Measurements from ENCODE around the gene NCR3LG1. TPM values are rescaled to one million over a fixed set of nuclear protein-coding genes. Genes with fewer than 3 reads are reported as not detected.
A peak's percentile ranks its signal among the peaks of the same experiment; 100 is the strongest.

NCR3LG1 gene
- total and polyA plus RNA-seq, 4 donors = 0.94 to 5.8 (median 2.2) TPM

DNA sequence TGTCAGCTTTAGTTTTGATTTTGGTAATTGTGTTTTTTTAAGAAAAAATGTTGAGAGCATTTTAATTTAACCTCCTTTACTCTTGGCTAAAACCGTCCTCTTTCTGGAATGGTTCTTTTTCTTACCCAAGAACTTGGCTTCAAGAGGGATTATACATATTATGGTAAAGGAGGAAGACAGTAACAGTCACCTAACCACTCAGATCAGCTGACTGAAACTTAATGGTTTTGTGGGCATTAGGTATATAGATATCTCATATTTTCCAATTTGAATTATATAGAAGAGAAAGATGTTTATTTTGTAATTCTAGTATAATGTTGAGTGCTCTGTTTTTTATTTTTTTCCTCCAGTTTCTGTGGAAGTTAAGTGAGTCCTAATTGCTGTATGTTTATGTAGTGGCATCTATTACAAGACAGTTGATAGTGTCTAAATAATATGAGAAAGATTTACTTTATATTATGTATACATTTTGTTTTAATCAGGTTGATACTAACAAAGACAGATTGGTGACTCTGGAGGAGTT lies 36.6 kb upstream of the NCR3LG1 start:
- H3K36me3 ChIP-seq (ENCODE audit: control insufficient read depth in 4 of 4, insufficient read depth in 4 of 4, low read length in 4 of 4) = peaks cover 0 to 24% (median 10%) of the 10 kb centered on the region in 4 donors
- H3K9me3 ChIP-seq (ENCODE audit: control insufficient read depth in 4 of 4, insufficient read depth in 3 of 4, low read length in 3 of 4) = no peaks in the 10 kb centered on the region
- H3K27ac ChIP-seq (ENCODE audit: low read depth in 1 of 2, low read length in 1 of 2) = no peak overlapping the region
- no peak overlapping the region for H3K9ac ChIP-seq (ENCODE audit: insufficient read depth in 1 of 2, low read length in 2 of 2)
- H3K27me3 ChIP-seq (ENCODE audit: control insufficient read depth in 3 of 3, insufficient read depth in 3 of 3, low read length in 2 of 3) = no peaks in the 10 kb centered on the region
- ATAC-seq (ENCODE audit: insufficient read depth, low FRiP score) (no peak), DNase-seq (no peak)
- H3K4me3 ChIP-seq = no peak overlapping the region
- H3K4me1 ChIP-seq (ENCODE audit: control insufficient read depth in 5 of 5, insufficient read depth in 5 of 5, low read length in 5 of 5) = no peaks in the 10 kb centered on the region
- TF ChIP-seq, protein P1, sequence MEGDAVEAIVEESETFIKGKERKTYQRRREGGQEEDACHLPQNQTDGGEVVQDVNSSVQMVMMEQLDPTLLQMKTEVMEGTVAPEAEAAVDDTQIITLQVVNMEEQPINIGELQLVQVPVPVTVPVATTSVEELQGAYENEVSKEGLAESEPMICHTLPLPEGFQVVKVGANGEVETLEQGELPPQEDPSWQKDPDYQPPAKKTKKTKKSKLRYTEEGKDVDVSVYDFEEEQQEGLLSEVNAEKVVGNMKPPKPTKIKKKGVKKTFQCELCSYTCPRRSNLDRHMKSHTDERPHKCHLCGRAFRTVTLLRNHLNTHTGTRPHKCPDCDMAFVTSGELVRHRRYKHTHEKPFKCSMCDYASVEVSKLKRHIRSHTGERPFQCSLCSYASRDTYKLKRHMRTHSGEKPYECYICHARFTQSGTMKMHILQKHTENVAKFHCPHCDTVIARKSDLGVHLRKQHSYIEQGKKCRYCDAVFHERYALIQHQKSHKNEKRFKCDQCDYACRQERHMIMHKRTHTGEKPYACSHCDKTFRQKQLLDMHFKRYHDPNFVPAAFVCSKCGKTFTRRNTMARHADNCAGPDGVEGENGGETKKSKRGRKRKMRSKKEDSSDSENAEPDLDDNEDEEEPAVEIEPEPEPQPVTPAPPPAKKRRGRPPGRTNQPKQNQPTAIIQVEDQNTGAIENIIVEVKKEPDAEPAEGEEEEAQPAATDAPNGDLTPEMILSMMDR (IDR thresholded peaks at IDR 0.05; ENCODE audit: control extremely low read depth, extremely low read depth) = no peak
- WGBS, 2 donors = 67 to 68% methylated on average over 1 of the region's 1 CpG

DNA sequence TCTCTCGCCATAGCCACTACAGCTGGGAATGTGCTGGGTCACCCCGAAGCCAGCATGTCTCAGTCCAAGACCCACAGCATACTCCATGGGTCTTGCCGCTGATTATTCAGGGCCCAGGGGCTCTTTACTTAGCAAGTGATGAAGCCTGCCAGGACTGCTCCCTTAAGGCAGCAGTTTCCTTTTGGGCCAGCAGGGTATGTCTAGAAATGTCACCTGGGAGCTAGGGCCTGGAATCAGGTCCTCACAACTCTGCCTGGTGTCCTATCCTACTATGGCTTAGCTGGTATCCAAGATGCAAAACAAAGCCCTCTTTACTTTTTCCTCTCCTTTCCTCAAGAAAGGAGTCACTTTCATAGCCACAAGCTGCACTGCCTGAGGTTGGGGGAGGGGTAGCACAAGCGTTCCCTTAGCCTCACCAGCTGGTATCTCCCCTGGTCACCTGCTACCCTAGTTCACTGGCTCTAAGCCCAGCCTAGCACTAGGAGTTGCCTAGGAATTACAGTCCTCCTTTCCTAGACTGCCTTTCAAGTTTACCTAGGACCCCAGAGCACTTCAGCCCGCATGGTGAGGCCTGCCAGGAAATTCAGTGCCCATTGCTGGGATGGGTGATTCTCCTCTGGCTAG lies 22.6 kb upstream of the NCR3LG1 start:
- 97% methylated on average over 5 of the region's 5 CpGs for WGBS, 2 donors
- no peaks in the 10 kb centered on the region for H3K9me3 ChIP-seq (ENCODE audit: control insufficient read depth in 4 of 4, insufficient read depth in 3 of 4, low read length in 3 of 4)
- H3K4me3 ChIP-seq = no peak overlapping the region
- H3K27me3 ChIP-seq (ENCODE audit: control insufficient read depth in 3 of 3, insufficient read depth in 3 of 3, low read length in 2 of 3) = no peaks in the 10 kb centered on the region
- TF ChIP-seq, protein P1 (IDR thresholded peaks at IDR 0.05; ENCODE audit: control extremely low read depth, extremely low read depth) = no peak
- DNase-seq (peak in 1 of 3 donors; percentile 10), ATAC-seq (ENCODE audit: insufficient read depth, low FRiP score) (no peak)
- H3K36me3 ChIP-seq (ENCODE audit: control insufficient read depth in 4 of 4, insufficient read depth in 4 of 4, low read length in 4 of 4) = peaks cover 8 to 31% (median 15%) of the 10 kb centered on the region in 4 donors
- H3K27ac ChIP-seq (ENCODE audit: low read depth in 1 of 2, low read length in 1 of 2) = no peak overlapping the region
- no peak overlapping the region for H3K9ac ChIP-seq (ENCODE audit: insufficient read depth in 1 of 2, low read length in 2 of 2)
- peaks cover 0 to 3% (median 0%) of the 10 kb centered on the region in 5 donors for H3K4me1 ChIP-seq (ENCODE audit: control insufficient read depth in 5 of 5, insufficient read depth in 5 of 5, low read length in 5 of 5)

DNA sequence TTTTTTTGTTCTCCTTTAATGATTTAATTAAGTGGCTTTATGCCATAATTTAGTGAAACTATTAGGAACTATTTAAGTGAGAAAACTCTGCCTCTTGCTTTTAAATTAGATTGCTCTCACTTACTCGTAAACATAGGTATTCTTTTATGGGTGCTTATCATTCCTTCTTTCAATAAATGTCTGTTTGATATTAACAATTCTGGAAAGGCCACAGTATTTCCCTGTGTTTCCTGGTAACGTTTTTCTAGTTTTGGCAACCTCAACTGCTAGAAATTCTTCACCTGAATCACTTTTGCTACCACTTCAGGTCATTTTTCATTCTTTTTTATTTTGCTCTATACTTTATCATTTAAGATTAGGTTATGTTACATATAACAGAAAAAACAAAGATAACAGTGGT lies 19.9 kb upstream of the NCR3LG1 start:
- no peak for DNase-seq
- Histone ChIP-seq H3K9me3 (ENCODE audit: control insufficient read depth in 4 of 4, insufficient read depth in 3 of 4, low read length in 3 of 4) (no peaks in the 10 kb centered on the region), H3K4me1 (ENCODE audit: control insufficient read depth in 5 of 5, insufficient read depth in 5 of 5, low read length in 5 of 5) (peaks cover 0 to 3% (median 0%) of the 10 kb centered on the region in 5 donors), H3K9ac (ENCODE audit: insufficient read depth in 1 of 2, low read length in 2 of 2) (no peak overlapping the region), H3K36me3 (ENCODE audit: control insufficient read depth in 4 of 4, insufficient read depth in 4 of 4, low read length in 4 of 4) (peaks cover 8 to 31% (median 16%) of the 10 kb centered on the region in 4 donors), H3K27me3 (ENCODE audit: control insufficient read depth in 3 of 3, insufficient read depth in 3 of 3, low read length in 2 of 3) (no peaks in the 10 kb centered on the region), H3K27ac (ENCODE audit: low read depth in 1 of 2, low read length in 1 of 2) (no peak overlapping the region), H3K4me3 (no peak overlapping the region)
- WGBS, 2 donors = 74 to 91% methylated on average over 2 of the region's 2 CpGs
- TF ChIP-seq, protein P1 (IDR thresholded peaks at IDR 0.05; ENCODE audit: control extremely low read depth, extremely low read depth) = no peak
- no peak for ATAC-seq (ENCODE audit: insufficient read depth, low FRiP score)
